GM12874 (cell line): ENCODE data around the gene TRPV4.

Experiments
- CTCF ChIP-seq: IDR thresholded peaks from 2 replicates; pipeline ENCODE4 v1.5.1; 2011; ENCODE audit warnings: low read depth, mild to moderate bottlenecking, control low read depth, low read length, moderate library complexity; ENCODE audit not compliant: insufficient read depth

The TRPV4 gene

GRCh38 chr12:109737631-109738030 is 95.6 kb downstream of the TRPV4 start:
- TF ChIP-seq CTCF = no peak

- TF ChIP-seq CTCF = no peak
These were observed 96.1 kb downstream of the TRPV4 start for GRCh38 chr12:109737126-109737525.

- no peak for TF ChIP-seq CTCF
These were observed 96.6 kb downstream of the TRPV4 start for GRCh38 chr12:109736552-109737108.

- TF ChIP-seq CTCF = no peak
These were observed 97.2 kb downstream of the TRPV4 start for GRCh38 chr12:109735825-109736551.

GRCh38 chr12:109735051-109735521 is 98.1 kb downstream of the TRPV4 start:
- no peak for TF ChIP-seq CTCF

- no peak for TF ChIP-seq CTCF
These were observed 98.8 kb downstream of the TRPV4 start for GRCh38 chr12:109734219-109735000.
